Spleen (tissue), 11 donors: ENCODE data around the gene KMT2A. TPM values are rescaled to one million over a fixed set of nuclear protein-coding genes. Genes with fewer than 3 reads are reported as not detected.

Experiments used
- DNase-seq: peaks from one replicate; pipeline ENCODE4 v3.0.0-alpha.2; 2020
- H3K27ac ChIP-seq, 8 donors: fragments of 200-600 bp; sonication (generic) in 7 of 8; 1 replicate in 4 of 8; 2 replicates in 4 of 8; pipeline versions ENCODE4 v1.5.0 to v1.8.0; 2016 to 2021; ENCODE audit warnings: inconsistent platforms in 4 of 8, mild to moderate bottlenecking in 4 of 8, moderate library complexity in 1 of 8
- H3K27me3 ChIP-seq, 7 donors: fragments of 200-600 bp; sonication (generic) in 6 of 7; replicated peaks in 1 of 7; 1 replicate in 4 of 7; 2 replicates in 3 of 7; pipeline versions ENCODE4 v1.5.0 to v1.8.0; 2016 to 2021; ENCODE audit warnings: inconsistent platforms in 3 of 7, mild to moderate bottlenecking in 1 of 7
- H3K36me3 ChIP-seq, 6 donors: fragments of 200-600 bp; sonication (generic) in 5 of 6; 1 replicate in 4 of 6; 2 replicates in 2 of 6; pipeline versions ENCODE4 v1.5.0 to v1.8.0; 2016 to 2021; ENCODE audit warnings: inconsistent platforms in 2 of 6
- H3K4me1 ChIP-seq, 6 donors: fragments of 200-600 bp; sonication (generic) in 5 of 6; 1 replicate in 3 of 6; 2 replicates in 3 of 6; pipeline versions ENCODE4 v1.5.0 to v1.8.0; 2016 to 2021; ENCODE audit warnings: inconsistent platforms in 3 of 6
- H3K4me3 ChIP-seq, 8 donors: fragments of 200-600 bp; sonication (generic) in 7 of 8; 1 replicate in 4 of 8; 2 replicates in 4 of 8; pipeline versions ENCODE4 v1.5.0 to v1.8.0; 2016 to 2021; ENCODE audit warnings: inconsistent platforms in 4 of 8, mild to moderate bottlenecking in 4 of 8, moderate library complexity in 2 of 8
- H3K9me3 ChIP-seq, 8 donors: fragments of 200-600 bp; sonication (generic) in 7 of 8; 1 replicate in 4 of 8; 2 replicates in 4 of 8; pipeline versions ENCODE4 v1.5.0 to v1.8.0; 2016 to 2021; ENCODE audit warnings: inconsistent platforms in 4 of 8
- CTCF ChIP-seq, 11 experiments: fragments of 200-600 bp in 7 of 11; fragments of 450-650 bp in 4 of 11; sonication (generic) in 4 of 11; IDR thresholded peaks in 8 of 11; conservative IDR thresholded peaks in 3 of 11; 1 replicate in 7 of 11; 2 replicates in 4 of 11; pipeline versions ENCODE4 v1.4.0 to v1.8.0; 2016 to 2021; ENCODE audit warnings: antibody characterized with exemption in 11 of 11, inconsistent platforms in 4 of 11, mild to moderate bottlenecking in 1 of 11
- POLR2A ChIP-seq, 3 donors: fragments of 450-650 bp; IDR thresholded peaks; one replicate each; pipeline ENCODE4 v1.5.1; 2017; ENCODE audit warnings: antibody characterized with exemption in 3 of 3, mild to moderate bottlenecking in 1 of 3
- POLR2AphosphoS5 ChIP-seq, 3 donors: sonication (generic); formaldehyde crosslinking; IDR thresholded peaks; one replicate each; pipeline ENCODE4 v1.5.1; 2017; ENCODE audit warnings: antibody characterized with exemption in 3 of 3
- WGBS, 5 donors: extraction: QIAGEN DNeasy Blood & Tissue Kit in 3 of 5; methylation state at CpG; one replicate each; pipeline versions ENCODE4 v1.1.5 to v1.1.7; 2013 to 2018; 5-methylcytosine and 5-hydroxymethylcytosine counted together
- intact Hi-C: fragments of 100-400 bp; cut with DNase I; formaldehyde crosslinking; loops from one replicate; pipeline ENCODE4 v1.15.0; 2023; ENCODE audit warnings: low total_unique reads
- polyA plus RNA-seq, 3 donors: library from polyadenylated mRNA; stranded (reverse); fragments of 200-250 nt; gene quantifications; one replicate each; pipeline ENCODE4 v1.2.1, GENCODE V29; 2013
- total RNA-seq, 7 donors: library from RNA; depleted of rRNA in 3 of 7; stranded (reverse); fragments of >200 nt in 3 of 7; fragmentation: NEBNext Ultra II Directional in 4 of 7; extraction: Animal tissue kit (Norgen Biotek cat#: 25700) in 4 of 7; gene quantifications; one replicate each; pipeline versions ENCODE4 v1.1.0 to v1.2.1, GENCODE V29; 2016 to 2021
- donor health status: healthy with polysubstance abuse.
- donor health status: DM: no; HTN: no; CAD: no; lungs with moderate emphysema.
- donor health status: DM: no; HTN: no; CAD: no.
- donor health status: Bipolar disorder and iron deficiency.
- donor health status: healthy.
- donor health status: DM: no; HTN: no; CAD: no.
- donor health status: DM: yes; HTN: yes; CAD: no.

Gene KMT2A
- total and polyA plus RNA-seq, 10 donors: 5.9 to 134 (median 103) TPM

DNA sequence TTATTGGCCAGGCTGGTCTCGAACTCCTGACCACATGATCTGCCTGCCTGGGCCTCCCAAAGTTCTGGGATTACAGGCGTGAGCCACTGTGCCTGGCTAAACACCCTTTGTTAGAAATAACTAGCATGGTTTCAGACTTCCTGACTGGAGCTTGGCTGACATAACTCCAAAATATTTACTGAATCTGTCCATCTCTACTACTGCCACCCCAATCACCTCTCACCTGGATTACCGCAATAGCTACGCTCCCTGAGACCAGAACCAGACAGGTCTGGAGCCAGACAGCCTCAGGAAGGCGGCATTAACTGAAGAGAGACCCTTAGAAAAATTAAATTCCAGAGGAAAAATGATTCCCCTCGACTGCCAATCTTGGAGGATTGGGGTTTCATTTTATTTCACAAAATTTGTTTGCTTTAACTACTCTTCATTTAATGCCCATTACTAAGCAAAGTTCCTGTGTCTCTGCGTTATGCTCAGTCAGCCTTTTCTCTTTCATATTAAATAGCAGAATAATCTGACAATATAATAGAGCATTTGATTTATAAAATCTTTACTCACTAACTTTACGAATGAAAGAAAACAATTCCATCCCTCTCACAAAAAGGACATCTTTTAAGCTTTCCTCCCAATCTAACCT lies 107.8 kb downstream of the KMT2A start:
- Histone ChIP-seq H3K4me1 (no peaks in the 10 kb centered on the region), H3K27me3 (no peaks in the 10 kb centered on the region), H3K9me3 (no peaks in the 10 kb centered on the region), H3K4me3 (no peak overlapping the region), H3K27ac (no peak overlapping the region), H3K36me3 (peaks cover 0 to 65% (median 28%) of the 10 kb centered on the region in 6 donors)
- intact Hi-C loops: no loop called here
- no peak for TF ChIP-seq CTCF (IDR thresholded peaks at IDR 0.05 in 8 of 11, conservative IDR thresholded peaks at IDR 0.05 in 3 of 11)
- no peak for TF ChIP-seq POLR2A (IDR thresholded peaks at IDR 0.05)
- no peak for TF ChIP-seq POLR2AphosphoS5 (IDR thresholded peaks at IDR 0.05)
- 91 to 97% (median 94%) methylated on average over 8 of the region's 8 CpGs for WGBS, 5 donors
- no peak for DNase-seq

GRCh38 chr11:118544647-118545010 lies 108.3 kb downstream of the KMT2A start:
- DNase-seq: no peak
- H3K9me3 ChIP-seq: no peaks in the 10 kb centered on the region
- no peak overlapping the region for H3K27ac ChIP-seq
- 85 to 96% (median 89%) methylated on average over 3 of the region's 3 CpGs for WGBS, 5 donors
- H3K4me1 ChIP-seq: no peaks in the 10 kb centered on the region
- H3K36me3 ChIP-seq: peaks cover 0 to 70% (median 28%) of the 10 kb centered on the region in 6 donors
- H3K4me3 ChIP-seq: no peak overlapping the region
- H3K27me3 ChIP-seq: no peaks in the 10 kb centered on the region
- intact Hi-C loops: no loop called here
- TF ChIP-seq CTCF (IDR thresholded peaks at IDR 0.05 in 8 of 11, conservative IDR thresholded peaks at IDR 0.05 in 3 of 11): no peak
- TF ChIP-seq POLR2AphosphoS5 (IDR thresholded peaks at IDR 0.05): no peak
- TF ChIP-seq POLR2A (IDR thresholded peaks at IDR 0.05): no peak

DNA sequence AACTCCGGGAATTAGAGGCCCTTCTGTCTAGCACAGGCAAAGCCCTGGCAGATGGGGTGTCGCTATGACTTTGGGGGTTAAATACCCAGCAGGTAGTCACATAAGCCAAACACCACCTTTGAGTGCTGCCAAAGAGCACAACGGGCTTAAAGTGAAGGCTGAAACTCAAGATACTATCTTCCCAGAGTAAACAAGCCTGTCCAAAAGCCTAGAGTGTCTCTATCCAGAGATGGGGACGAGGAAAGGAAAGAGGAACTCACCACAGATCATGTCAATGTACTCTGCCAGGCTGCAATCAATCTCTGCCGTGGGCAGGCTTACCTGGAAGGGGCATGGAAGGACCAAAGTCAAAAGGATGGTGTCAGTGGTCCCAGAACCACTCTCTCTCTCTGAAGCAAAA lies 109.2 kb downstream of the KMT2A start:
- Histone ChIP-seq H3K4me3 (no peak overlapping the region), H3K36me3 (peaks cover 0 to 80% (median 28%) of the 10 kb centered on the region in 6 donors), H3K27me3 (no peaks in the 10 kb centered on the region), H3K9me3 (no peaks in the 10 kb centered on the region), H3K4me1 (no peaks in the 10 kb centered on the region), H3K27ac (no peak overlapping the region)
- no peak for DNase-seq
- intact Hi-C loops: no loop called here
- TF ChIP-seq POLR2AphosphoS5 (IDR thresholded peaks at IDR 0.05) (no peak), POLR2A (IDR thresholded peaks at IDR 0.05) (no peak), CTCF (IDR thresholded peaks at IDR 0.05 in 8 of 11, conservative IDR thresholded peaks at IDR 0.05 in 3 of 11) (no peak)
- WGBS, 5 donors: 66 to 97% (median 88%) methylated on average over 5 of the region's 5 CpGs

DNA sequence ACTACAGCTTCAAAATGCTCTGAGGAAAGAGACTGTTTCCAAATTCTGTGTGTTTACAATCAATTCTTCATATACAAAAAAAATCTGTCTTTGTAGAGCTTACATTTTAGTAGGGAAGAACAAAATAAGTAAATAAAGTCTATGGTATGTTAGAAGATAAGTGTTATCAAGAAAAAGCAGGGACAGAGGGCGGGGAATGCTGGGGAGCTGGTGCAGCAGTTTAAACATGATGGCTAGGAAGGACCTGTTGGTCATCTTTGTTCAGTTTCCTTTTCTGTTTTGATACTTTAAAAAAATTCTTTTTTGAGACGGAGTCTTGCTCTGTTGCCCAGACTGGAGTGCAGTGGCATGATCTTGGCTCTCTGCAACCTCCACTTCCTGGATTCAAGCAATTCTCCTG lies 110.8 kb downstream of the KMT2A start:
- WGBS, 5 donors: 80 to 98% (median 89%) methylated on average over 2 of the region's 2 CpGs
- Histone ChIP-seq H3K27ac (no peak overlapping the region), H3K9me3 (no peaks in the 10 kb centered on the region), H3K27me3 (no peaks in the 10 kb centered on the region), H3K36me3 (peaks cover 0 to 88% (median 40%) of the 10 kb centered on the region in 6 donors), H3K4me3 (no peak overlapping the region), H3K4me1 (no peaks in the 10 kb centered on the region)
- DNase-seq: no peak
- intact Hi-C loops: no loop called here
- TF ChIP-seq POLR2A (IDR thresholded peaks at IDR 0.05) (no peak), POLR2AphosphoS5 (IDR thresholded peaks at IDR 0.05) (no peak)
